ENCODE results near the gene TRIM49C.
"Not testable (repeated sequence)": the region's sequence is repeated elsewhere in the genome, so short reads cannot be mapped to it uniquely, and the experiment has no call there.

Gene TRIM49C, protein sequence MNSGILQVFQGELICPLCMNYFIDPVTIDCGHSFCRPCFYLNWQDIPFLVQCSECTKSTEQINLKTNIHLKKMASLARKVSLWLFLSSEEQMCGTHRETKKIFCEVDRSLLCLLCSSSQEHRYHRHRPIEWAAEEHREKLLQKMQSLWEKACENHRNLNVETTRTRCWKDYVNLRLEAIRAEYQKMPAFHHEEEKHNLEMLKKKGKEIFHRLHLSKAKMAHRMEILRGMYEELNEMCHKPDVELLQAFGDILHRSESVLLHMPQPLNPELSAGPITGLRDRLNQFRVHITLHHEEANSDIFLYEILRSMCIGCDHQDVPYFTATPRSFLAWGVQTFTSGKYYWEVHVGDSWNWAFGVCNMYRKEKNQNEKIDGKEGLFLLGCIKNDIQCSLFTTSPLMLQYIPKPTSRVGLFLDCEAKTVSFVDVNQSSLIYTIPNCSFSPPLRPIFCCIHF

DNA sequence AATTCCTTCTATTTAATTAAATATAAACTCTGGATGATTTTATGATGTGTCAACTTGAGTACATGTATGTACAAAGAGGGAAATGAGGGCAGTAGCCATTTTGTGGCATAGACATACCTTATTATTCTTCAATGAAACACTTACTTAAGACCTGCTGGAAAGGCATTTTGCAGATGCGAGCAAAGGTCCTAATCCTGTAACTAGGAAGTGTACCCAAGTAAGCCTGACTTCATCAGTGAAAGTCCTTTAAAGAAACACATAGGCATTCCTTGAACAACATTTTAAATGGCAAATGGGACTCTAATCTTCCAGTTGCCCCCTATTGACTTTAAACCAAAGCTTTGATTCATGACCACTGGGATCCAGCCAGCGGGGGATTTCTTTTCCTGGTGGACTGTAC lies at the start of gene TRIM49C:
Gene TRIM49C (plus strand): TSS at position 301 of the 400 bp plus-strand sequence. CDS start 4,106 bp downstream, outside the sequence.
- not testable (repeated sequence) for DNase-seq

DNA sequence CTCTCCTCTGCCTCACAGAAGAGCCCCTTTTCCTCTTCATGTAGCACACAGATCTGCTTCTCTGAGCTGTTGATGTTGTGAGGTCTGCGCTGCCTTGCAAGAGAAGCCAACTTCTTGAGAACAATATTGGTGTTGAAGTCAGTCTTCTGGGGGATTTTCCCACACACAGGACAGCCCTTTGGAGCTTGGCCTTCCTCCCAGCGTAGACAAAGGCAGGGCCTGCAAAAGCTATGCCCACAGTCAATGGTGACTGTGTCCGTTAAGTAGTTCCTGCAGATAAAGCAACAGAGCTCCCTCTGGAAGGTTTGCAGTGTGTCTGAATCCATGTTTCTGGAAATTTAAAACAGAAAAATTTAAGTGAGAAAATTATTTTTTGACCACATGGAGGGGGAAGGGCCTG lies 6.7 kb upstream of the TRIM49C start:
- DNase-seq = not testable (repeated sequence)

GRCh38 chr11:90051591-90052209 lies 20.8 kb downstream of the TRIM49C start:
- not testable (repeated sequence) for DNase-seq

GRCh38 chr11:90052311-90052710 lies 21.4 kb downstream of the TRIM49C start:
- DNase-seq = not testable (repeated sequence)

- DNase-seq = not testable (repeated sequence)
Measured at GRCh38 chr11:90053545-90053944, 22.6 kb downstream of the TRIM49C start.

GRCh38 chr11:90085650-90086049 lies 54.7 kb downstream of the TRIM49C start, which contains the start of gene UBTFL1:
TSS of gene UBTFL1 (plus strand) at chr11:90085950. CDS start at chr11:90085950, 0 bp downstream.
- DNase-seq = not testable (repeated sequence)

DNA sequence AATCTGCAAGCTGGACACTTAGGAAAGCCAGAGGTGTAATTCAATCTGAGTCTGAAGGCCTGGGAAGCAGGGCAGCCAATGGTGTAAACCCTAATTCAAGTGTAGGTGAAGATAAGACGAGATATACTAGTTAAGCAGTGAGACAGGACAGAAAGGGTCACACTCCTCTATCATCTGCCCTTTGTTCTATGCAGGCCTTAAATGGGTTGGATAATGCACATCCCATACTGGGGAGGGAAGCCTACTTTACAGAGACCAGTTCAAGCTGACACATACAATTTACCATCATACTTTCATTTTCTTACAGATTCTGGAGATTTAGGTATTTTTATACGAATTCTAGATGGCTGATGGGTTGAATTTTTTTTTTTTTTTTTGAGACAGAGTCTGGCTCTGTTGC lies 57.8 kb downstream of the TRIM49C start:
- not testable (repeated sequence) for DNase-seq
